Right lobe of liver (tissue), 6 donors: ENCODE measurements around the gene DRC7. TPM values are rescaled to one million over a fixed set of nuclear protein-coding genes. Genes with fewer than 3 reads are reported as not detected.
A peak's percentile ranks its signal among the peaks of the same experiment; 100 is the strongest.

Experiments used
- ATAC-seq, 4 donors: fragments of 200-7000 bp; cut with Tn5 transposase; one replicate each; pipeline ENCODE4 v1.9.1; 2020; ENCODE audit warnings: mild to moderate bottlenecking in 4 of 4, moderate library complexity in 4 of 4
- DNase-seq, 3 donors: peaks; one replicate each; pipeline ENCODE4 v3.0.0-alpha.2; 2020
- H3K27ac ChIP-seq, 3 donors: fragments of 200-600 bp; one replicate each; pipeline ENCODE4 v1.8.0; 2022
- H3K27me3 ChIP-seq, 2 donors: fragments of 200-600 bp; one replicate each; pipeline ENCODE4 v1.8.0; 2022
- H3K36me3 ChIP-seq, 4 donors: fragments of 200-600 bp; sonication (generic) in 1 of 4; one replicate each; pipeline versions ENCODE4 v1.5.1 to v1.8.0; 2017 to 2022; ENCODE audit warnings: control low read depth in 1 of 4
- H3K4me1 ChIP-seq, 4 donors: fragments of 200-600 bp; sonication (generic) in 1 of 4; one replicate each; pipeline versions ENCODE4 v1.5.1 to v1.8.0; 2017 to 2022; ENCODE audit warnings: control low read depth in 1 of 4
- H3K4me3 ChIP-seq, 3 donors: fragments of 200-600 bp; one replicate each; pipeline ENCODE4 v1.8.0; 2022
- H3K9me3 ChIP-seq, 4 donors: fragments of 200-600 bp; sonication (generic) in 1 of 4; one replicate each; pipeline versions ENCODE4 v1.5.1 to v1.8.0; 2017 to 2022; ENCODE audit warnings: control low read depth in 1 of 4
- CTCF ChIP-seq, 4 donors: fragments of 200-600 bp in 3 of 4; fragments of 450-650 bp in 1 of 4; IDR thresholded peaks; one replicate each; pipeline versions ENCODE4 v1.5.1 to v1.8.0; 2016 to 2022; ENCODE audit warnings: antibody characterized with exemption in 4 of 4, mild to moderate bottlenecking in 2 of 4
- POLR2A ChIP-seq: fragments of 450-650 bp; IDR thresholded peaks from one replicate; pipeline ENCODE4 v1.6.1; 2017; ENCODE audit warnings: antibody characterized with exemption, mild to moderate bottlenecking
- WGBS: methylation state at CpG from one replicate; pipeline ENCODE4 v1.1.6; 2018; ENCODE audit warnings: low coverage, low lambda C conversion rate; ENCODE audit not compliant: insufficient coverage; ENCODE audit errors: missing lambda C conversion rate; 5-methylcytosine and 5-hydroxymethylcytosine counted together
- intact Hi-C, 2 donors: fragments of 100-400 bp; cut with DNase I; formaldehyde crosslinking; loops; one replicate each; pipeline versions ENCODE4 v1.11.2 to v1.14.1; 2022
- total RNA-seq, 6 experiments: library from RNA; depleted of rRNA in 2 of 6; stranded (reverse); fragments of >200 nt in 2 of 6; fragmentation: NEBNext Ultra II Directional in 3 of 6; extraction: Animal tissue kit (Norgen Biotek cat#: 25700) in 3 of 6; gene quantifications; one replicate each; pipeline versions ENCODE4 v1.1.0 to v1.2.4, GENCODE V29; 2016 to 2023
- donor health status: DM: no; HTN: yes; CAD: no.
- donor health status: DM: no; HTN: no; CAD: no.
- donor health status: DM: no; HTN: no; CAD: no.
- donor health status: DM: no; HTN: yes; CAD: no.
- donor health status: DM: no; HTN: yes; CAD: no.

The DRC7 gene
- total RNA-seq, 6 experiments from 2014 or later, result 0.06 to 0.37 (median 0.19) TPM

DNA sequence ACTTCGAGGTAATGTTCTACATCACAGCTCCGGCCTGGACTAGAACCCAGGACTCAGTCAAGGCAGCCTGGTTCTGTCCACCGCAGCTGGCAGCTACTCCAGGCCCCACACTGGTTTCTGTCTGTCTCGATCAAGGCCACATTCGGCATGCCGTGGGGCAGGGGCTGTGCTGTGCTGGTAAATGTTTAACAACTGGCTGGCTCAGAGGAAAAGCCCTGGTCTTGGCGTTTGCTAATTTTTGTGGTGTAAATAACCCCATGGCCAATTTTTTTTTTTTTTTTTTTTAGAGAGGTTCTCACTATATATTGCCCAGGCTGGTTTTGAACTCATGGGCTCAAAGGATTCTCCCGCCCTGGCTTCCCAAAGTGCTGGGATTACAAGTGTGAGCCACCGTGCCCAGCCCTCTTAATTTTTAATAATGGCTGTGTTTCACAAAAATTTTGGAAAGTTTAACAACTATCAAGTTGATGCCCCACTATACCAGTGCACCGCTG, 328 bp upstream of the DRC7 start:
- peak; percentile 90 to 92 (median 92) for ATAC-seq
- Histone ChIP-seq H3K27ac (peak overlapping the region in 2 of 3 donors; percentile 41 to 73), H3K36me3 (no peaks in the 10 kb centered on the region)

DNA sequence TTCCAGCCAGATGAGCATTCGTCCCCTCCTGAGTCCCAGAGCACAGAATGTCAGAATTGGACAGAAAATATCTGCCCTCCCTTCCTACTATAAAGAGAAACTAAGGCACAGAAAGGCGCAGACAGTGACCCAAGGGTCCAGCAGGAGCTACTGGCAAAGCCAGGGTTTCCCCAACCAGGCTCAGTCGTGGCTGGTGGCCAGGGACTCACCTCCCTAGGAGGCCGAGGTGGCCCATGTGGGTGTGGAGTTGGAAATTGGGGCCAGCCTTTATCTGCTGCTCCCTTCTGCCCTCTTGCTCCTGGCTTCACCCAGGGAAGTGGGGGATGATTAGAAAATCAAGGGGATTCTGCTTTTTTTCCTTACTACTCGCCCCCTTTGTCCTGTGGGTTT, 1.1 kb downstream of the DRC7 start:
- Histone ChIP-seq H3K36me3 (no peaks in the 10 kb centered on the region), H3K27ac (no peak overlapping the region), H3K4me3 (no peak overlapping the region), H3K9me3 (no peaks in the 10 kb centered on the region), H3K4me1 (peaks cover 0 to 18% (median 2%) of the 10 kb centered on the region in 4 donors), H3K27me3 (no peaks in the 10 kb centered on the region)
- 67% methylated on average over 1 of the region's 5 CpGs for WGBS
- intact Hi-C loops, result no loop called here
- DNase-seq (no peak), ATAC-seq (no peak)
- TF ChIP-seq POLR2A (no peak), CTCF (IDR thresholded peaks at IDR 0.05) (no peak)

More for the DNA sequence above, 328 bp upstream of the DRC7 start:
- intact Hi-C loops, result no loop called here
- H3K4me1 ChIP-seq, result peaks cover 0 to 17% (median 4%) of the 10 kb centered on the region in 4 donors
- peak; percentile 80 to 93 (median 92) for DNase-seq
- 28% methylated on average over 10 of the region's 10 CpGs for WGBS
- no peaks in the 10 kb centered on the region for H3K9me3 ChIP-seq
- H3K4me3 ChIP-seq, result peak overlapping the region in 1 of 3 donors; percentile 32
- TF ChIP-seq CTCF (IDR thresholded peaks at IDR 0.05), result no peak
- TF ChIP-seq POLR2A, result peak; percentile 50
- no peaks in the 10 kb centered on the region for H3K27me3 ChIP-seq

DNA sequence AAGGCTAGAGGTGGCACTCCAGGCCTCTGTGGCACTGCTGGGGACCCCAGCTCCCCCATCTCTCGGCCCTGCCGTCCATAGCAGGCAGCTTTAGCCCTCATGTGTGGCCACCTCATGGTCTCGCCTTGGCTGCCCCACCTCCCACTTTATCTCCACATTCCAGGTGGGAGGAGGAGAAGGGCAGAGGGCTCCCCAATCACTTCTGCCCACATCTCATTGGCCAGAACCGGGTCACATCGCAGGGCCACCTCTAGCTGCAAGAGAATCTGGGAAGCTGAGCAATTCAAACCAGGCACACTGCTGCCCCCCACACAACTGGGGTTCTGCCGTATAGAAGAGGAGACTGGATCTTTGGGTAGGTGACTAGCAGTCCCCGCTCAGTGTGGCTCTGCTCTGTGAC, 1.6 kb downstream of the DRC7 start:
- H3K36me3 ChIP-seq, result no peaks in the 10 kb centered on the region
- H3K27ac ChIP-seq, result no peak overlapping the region
- 71% methylated on average over 1 of the region's 7 CpGs for WGBS
- no peak for TF ChIP-seq POLR2A
- TF ChIP-seq CTCF (IDR thresholded peaks at IDR 0.05), result no peak
- H3K27me3 ChIP-seq, result no peaks in the 10 kb centered on the region
- H3K4me1 ChIP-seq, result peaks cover 0 to 24% (median 2%) of the 10 kb centered on the region in 4 donors
- H3K9me3 ChIP-seq, result no peaks in the 10 kb centered on the region
- DNase-seq, result no peak
- no peak overlapping the region for H3K4me3 ChIP-seq
- ATAC-seq, result no peak
- intact Hi-C loops, result no loop called here

DNA sequence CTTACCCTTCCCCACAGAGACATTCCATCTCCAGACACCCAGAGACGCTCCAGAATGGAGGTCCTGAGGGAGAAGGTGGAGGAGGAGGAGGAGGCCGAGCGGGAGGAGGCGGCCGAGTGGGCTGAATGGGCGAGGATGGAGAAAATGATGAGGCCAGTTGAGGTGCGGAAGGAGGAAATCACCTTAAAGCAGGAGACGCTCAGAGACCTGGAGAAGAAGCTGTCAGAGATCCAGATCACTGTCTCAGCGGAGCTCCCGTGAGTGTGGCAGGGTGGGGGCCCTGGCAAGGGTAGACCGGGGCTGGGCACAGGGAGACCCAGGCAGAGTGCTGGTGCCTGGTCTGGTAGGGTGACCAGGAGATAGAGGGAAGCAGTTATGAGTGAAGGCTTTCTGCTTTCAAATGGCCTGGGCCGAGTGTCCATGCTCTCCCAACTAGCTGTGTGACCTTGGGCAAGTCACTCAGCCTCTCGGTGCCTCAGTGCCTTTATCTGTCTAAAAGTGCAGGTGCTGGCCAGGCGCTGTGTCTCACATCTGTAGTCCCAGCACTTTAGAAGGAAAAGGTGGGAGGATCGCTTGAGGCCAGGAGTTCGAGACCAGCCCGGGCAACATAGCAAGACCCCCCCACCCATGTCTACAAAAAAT, 3.4 kb downstream of the DRC7 start:
- intact Hi-C loops, result no loop called here
- Histone ChIP-seq H3K36me3 (no peaks in the 10 kb centered on the region), H3K27me3 (no peaks in the 10 kb centered on the region), H3K4me3 (no peak overlapping the region), H3K4me1 (peaks cover 0 to 29% (median 2%) of the 10 kb centered on the region in 4 donors), H3K9me3 (no peaks in the 10 kb centered on the region), H3K27ac (no peak overlapping the region)
- ATAC-seq (no peak), DNase-seq (no peak)
- TF ChIP-seq CTCF (IDR thresholded peaks at IDR 0.05) (no peak), POLR2A (no peak)
- 86% methylated on average over 8 of the region's 17 CpGs for WGBS
